ENCODE data around the gene SUN2.

Gene SUN2

GRCh38 chr22:38798496-38798895 is 42.7 kb upstream of the SUN2 start:
- no peak for TF ChIP-seq YY1 (IDR thresholded peaks at IDR 0.05; ENCODE audit: low read depth)
- TF ChIP-seq CEBPB (IDR thresholded peaks at IDR 0.05) = no peak
- TF ChIP-seq ZBTB7A (IDR thresholded peaks at IDR 0.05; ENCODE audit: low read depth) = no peak
- TF ChIP-seq NFIC (IDR thresholded peaks at IDR 0.05) = no peak
- no peak for TF ChIP-seq USF1 (IDR thresholded peaks at IDR 0.05)
- TF ChIP-seq FOXM1 (IDR thresholded peaks at IDR 0.05; ENCODE audit: borderline replicate concordance, low read depth) = no peak
- TF ChIP-seq, protein P1, sequence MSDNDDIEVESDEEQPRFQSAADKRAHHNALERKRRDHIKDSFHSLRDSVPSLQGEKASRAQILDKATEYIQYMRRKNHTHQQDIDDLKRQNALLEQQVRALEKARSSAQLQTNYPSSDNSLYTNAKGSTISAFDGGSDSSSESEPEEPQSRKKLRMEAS (IDR thresholded peaks at IDR 0.05) = no peak
- no peak for TF ChIP-seq CREB1 (IDR thresholded peaks at IDR 0.05; ENCODE audit: low read depth)
- no peak for TF ChIP-seq REST (IDR thresholded peaks at IDR 0.05; ENCODE audit: low read depth)
- no peak for TF ChIP-seq RAD21 (IDR thresholded peaks at IDR 0.05; ENCODE audit: low read depth)
- no peak for TF ChIP-seq EGR1 (IDR thresholded peaks at IDR 0.05)
- no peak for TF ChIP-seq TAF1 (IDR thresholded peaks at IDR 0.05; ENCODE audit: low read depth)
- no peak for TF ChIP-seq EP300 (IDR thresholded peaks at IDR 0.05; ENCODE audit: borderline replicate concordance)
- TF ChIP-seq TEAD4 (IDR thresholded peaks at IDR 0.05) = no peak
- no peak for TF ChIP-seq TCF12 (IDR thresholded peaks at IDR 0.05; ENCODE audit: low read depth)

DNA sequence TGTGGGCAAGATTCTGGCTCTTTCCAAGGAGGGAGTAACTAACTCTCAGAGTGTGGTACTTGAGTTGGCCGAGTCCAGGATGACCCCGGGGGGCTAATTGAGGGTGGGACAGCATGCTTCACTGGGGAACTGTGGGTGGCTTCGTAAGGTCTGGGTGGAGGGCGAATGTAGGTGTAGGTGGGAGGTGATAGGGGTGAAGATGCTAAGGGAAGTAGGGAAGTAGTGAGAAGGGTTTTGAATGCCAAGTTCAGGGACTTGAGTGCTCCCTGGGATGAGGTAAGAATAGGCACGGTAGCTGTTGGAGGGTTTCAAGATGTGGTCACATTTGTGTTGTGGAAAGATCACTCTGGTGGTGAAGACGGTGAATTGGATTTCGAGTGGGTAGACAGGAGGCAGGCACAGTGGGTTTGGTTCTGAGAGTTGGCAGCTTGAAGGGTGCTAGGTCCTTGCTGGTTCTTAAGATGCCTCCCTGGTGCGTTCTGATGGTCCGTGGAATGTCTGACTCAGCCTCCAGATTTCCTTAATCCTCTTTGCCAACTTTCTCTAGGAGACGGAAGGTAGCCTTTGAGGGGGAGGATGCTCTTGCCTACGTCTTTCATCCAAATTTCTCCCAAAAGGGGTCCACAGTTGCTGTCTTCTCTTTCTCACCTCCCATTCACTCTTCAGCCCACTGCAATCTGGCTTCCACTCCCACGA is 40.6 kb upstream of the SUN2 start:
- no peak for TF ChIP-seq CREB1 (IDR thresholded peaks at IDR 0.05; ENCODE audit: low read depth)
- no peak for TF ChIP-seq ZBTB7A (IDR thresholded peaks at IDR 0.05; ENCODE audit: low read depth)
- TF ChIP-seq EP300 (IDR thresholded peaks at IDR 0.05; ENCODE audit: borderline replicate concordance) = no peak
- TF ChIP-seq TAF1 (IDR thresholded peaks at IDR 0.05; ENCODE audit: low read depth) = no peak
- no peak for TF ChIP-seq NFIC (IDR thresholded peaks at IDR 0.05)
- TF ChIP-seq FOXM1 (IDR thresholded peaks at IDR 0.05; ENCODE audit: borderline replicate concordance, low read depth) = no peak
- TF ChIP-seq RAD21 (IDR thresholded peaks at IDR 0.05; ENCODE audit: low read depth) = no peak
- TF ChIP-seq TEAD4 (IDR thresholded peaks at IDR 0.05) = no peak
- TF ChIP-seq USF1 (IDR thresholded peaks at IDR 0.05) = no peak
- TF ChIP-seq REST (IDR thresholded peaks at IDR 0.05; ENCODE audit: low read depth) = no peak

DNA sequence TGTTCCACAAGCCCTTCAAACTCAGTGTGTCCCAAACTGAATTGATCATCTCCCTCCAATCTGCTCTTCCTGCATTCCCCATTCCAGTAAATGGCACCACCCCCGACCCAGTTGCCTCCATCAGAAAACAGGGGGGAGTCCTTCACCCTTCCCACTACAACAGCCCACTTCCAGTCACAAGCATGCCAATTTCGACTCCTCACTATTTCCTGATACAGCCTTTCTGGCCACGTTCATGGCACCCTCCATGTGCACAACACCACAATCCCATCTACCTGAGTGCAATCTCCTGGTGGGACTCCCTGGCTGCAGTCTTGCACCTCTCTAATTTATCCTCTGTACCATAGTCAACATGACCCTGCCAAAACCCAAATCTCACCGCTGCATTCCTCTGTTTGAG is 39.8 kb upstream of the SUN2 start:
- no peak for TF ChIP-seq CREB1 (IDR thresholded peaks at IDR 0.05; ENCODE audit: low read depth)
- TF ChIP-seq CEBPB (IDR thresholded peaks at IDR 0.05) = no peak
- TF ChIP-seq TCF12 (IDR thresholded peaks at IDR 0.05; ENCODE audit: low read depth) = no peak
- no peak for TF ChIP-seq RAD21 (IDR thresholded peaks at IDR 0.05; ENCODE audit: low read depth)
- TF ChIP-seq TEAD4 (IDR thresholded peaks at IDR 0.05) = no peak
- no peak for TF ChIP-seq FOXM1 (IDR thresholded peaks at IDR 0.05; ENCODE audit: borderline replicate concordance, low read depth)
- TF ChIP-seq REST (IDR thresholded peaks at IDR 0.05; ENCODE audit: low read depth) = no peak
- TF ChIP-seq, protein P1 (IDR thresholded peaks at IDR 0.05) = no peak
- no peak for TF ChIP-seq EP300 (IDR thresholded peaks at IDR 0.05; ENCODE audit: borderline replicate concordance)
- TF ChIP-seq NFIC (IDR thresholded peaks at IDR 0.05) = no peak
- TF ChIP-seq YY1 (IDR thresholded peaks at IDR 0.05; ENCODE audit: low read depth) = no peak
- no peak for TF ChIP-seq TAF1 (IDR thresholded peaks at IDR 0.05; ENCODE audit: low read depth)
- no peak for TF ChIP-seq ZBTB7A (IDR thresholded peaks at IDR 0.05; ENCODE audit: low read depth)
